NCI-H2029 treated with DMSO at 0.1 percent for 48 hours (cell line): ENCODE measurements around the gene HPS1.

Experiments used
- DNase-seq: peaks from one replicate; lab custom pipeline; 2025; lab: John Stamatoyannopoulos, UW

The HPS1 gene

GRCh38 chr10:98463976-98464754, 17.4 kb upstream of the HPS1 start:
- DNase-seq, result no peak

GRCh38 chr10:98463016-98463415, 16.3 kb upstream of the HPS1 start:
- no peak for DNase-seq

- no peak for DNase-seq
Measured at GRCh38 chr10:98461500-98461842, 14.7 kb upstream of the HPS1 start.

- DNase-seq, result no peak
Measured at GRCh38 chr10:98460837-98461499, 14.2 kb upstream of the HPS1 start.

GRCh38 chr10:98458809-98459784, 12.4 kb upstream of the HPS1 start:
- no peak for DNase-seq

- no peak for DNase-seq
Measured at GRCh38 chr10:98457721-98458120, 11.0 kb upstream of the HPS1 start.

- DNase-seq, result no peak
Measured at GRCh38 chr10:98456686-98457482, 10.1 kb upstream of the HPS1 start.

- no peak for DNase-seq
Measured at GRCh38 chr10:98456043-98456570, 9.4 kb upstream of the HPS1 start.

- DNase-seq, result no peak
Measured at GRCh38 chr10:98453729-98454128, 7.0 kb upstream of the HPS1 start.

GRCh38 chr10:98450618-98451017, 3.9 kb upstream of the HPS1 start:
- DNase-seq, result no peak

GRCh38 chr10:98449287-98449686, 2.6 kb upstream of the HPS1 start:
- no peak for DNase-seq

GRCh38 chr10:98446151-98446660, 529 bp downstream of the HPS1 start:
- DNase-seq, result no peak

- DNase-seq, result no peak
Measured at GRCh38 chr10:98445200-98445812, 1.4 kb downstream of the HPS1 start.

- no peak for DNase-seq
Measured at GRCh38 chr10:98444314-98445006, 2.3 kb downstream of the HPS1 start.

GRCh38 chr10:98438715-98439114, 8.0 kb downstream of the HPS1 start:
- DNase-seq, result no peak

- no peak for DNase-seq
Measured at GRCh38 chr10:98436704-98437103, 10.0 kb downstream of the HPS1 start.

GRCh38 chr10:98435178-98435577, 11.6 kb downstream of the HPS1 start:
- DNase-seq, result no peak

- no peak for DNase-seq
Measured at GRCh38 chr10:98433881-98434732, 12.6 kb downstream of the HPS1 start.

GRCh38 chr10:98433371-98433770, 13.4 kb downstream of the HPS1 start:
- DNase-seq, result no peak
